ENCODE measurements around the gene AGT.
A peak's percentile ranks its signal among the peaks of the same experiment; 100 is the strongest.

AGT gene

DNA sequence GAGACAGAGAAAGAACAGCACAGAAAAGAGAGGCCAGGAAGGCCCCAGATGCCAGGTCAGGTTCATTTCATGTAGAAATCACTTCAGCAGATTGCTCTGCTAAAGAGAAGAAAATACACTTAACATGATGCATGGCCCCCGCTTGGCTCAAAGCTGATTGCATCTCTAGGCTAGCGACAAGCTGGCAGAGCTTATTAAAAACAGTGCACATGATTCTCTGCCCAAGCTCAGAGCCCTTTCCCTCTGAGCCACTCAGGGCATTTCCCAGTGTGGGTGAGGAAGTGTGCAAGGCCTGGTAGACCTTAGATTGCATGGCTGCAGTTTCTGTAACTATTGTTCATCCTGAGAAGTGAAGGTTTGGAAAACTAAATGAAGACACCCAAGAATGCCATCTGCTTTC lies 30.0 kb upstream of the AGT start:
- H3K9ac ChIP-seq (ENCODE audit: low read depth, low read length, poor library complexity) = no peak overlapping the region
- no peak overlapping the region for H2BK120ac ChIP-seq (ENCODE audit: low read depth, low read length)
- no peak overlapping the region for H4K8ac ChIP-seq (ENCODE audit: low read depth, low read length)
- no peak overlapping the region for H3K14ac ChIP-seq (ENCODE audit: low read length)
- H3K27me3 ChIP-seq (ENCODE audit: control insufficient read depth in 3 of 3, insufficient read depth in 3 of 3, low read depth in 1 of 3, low read length in 3 of 3) = peaks cover 0 to 4% (median 0%) of the 10 kb centered on the region in 3 experiments
- H3K23ac ChIP-seq (ENCODE audit: low read depth, low read length, poor library complexity) = no peak overlapping the region
- H3K4me1 ChIP-seq (ENCODE audit: control insufficient read depth in 2 of 2, insufficient read depth in 1 of 2, low read depth in 1 of 2, low read length in 2 of 2) = peaks cover 5 to 7% of the 10 kb centered on the region in 2 donors
- H2AK5ac ChIP-seq (ENCODE audit: low read depth, low read length) = no peak overlapping the region
- H2BK15ac ChIP-seq (ENCODE audit: low read length) = no peak overlapping the region
- no peak for DNase-seq (ENCODE audit: low spot score)
- no peaks in the 10 kb centered on the region for H3K79me1 ChIP-seq (ENCODE audit: low read depth, low read length)
- H3K4me3 ChIP-seq (ENCODE audit: low read length in 2 of 2) = no peak overlapping the region
- H2AFZ ChIP-seq (ENCODE audit: low read length) = no peak overlapping the region
- no peak overlapping the region for H4K91ac ChIP-seq (ENCODE audit: low read depth, low read length, poor library complexity)
- H3K18ac ChIP-seq (ENCODE audit: low read length) = no peak overlapping the region
- H2BK5ac ChIP-seq (ENCODE audit: low read length) = no peak overlapping the region
- no peak overlapping the region for H3K4me2 ChIP-seq (ENCODE audit: insufficient read depth, low read length, poor library complexity, severe bottlenecking)
- no peaks in the 10 kb centered on the region for H3K36me3 ChIP-seq (replicated peaks in 1 of 2; ENCODE audit: control insufficient read depth in 2 of 2, insufficient read depth in 2 of 2, low read length in 2 of 2)
- no peak overlapping the region for H3K27ac ChIP-seq (replicated peaks; ENCODE audit: low read length)
- no peak overlapping the region for H3K4ac ChIP-seq (ENCODE audit: low read length)
- WGBS, 2 donors (ENCODE audit: extremely low coverage in 2 of 2, insufficient read length in 2 of 2, insufficient replicate concordance in 1 of 2) = no CpG with 5 or more reads among the region's 2 CpGs
- no peak overlapping the region for H2BK12ac ChIP-seq (ENCODE audit: low read length)
- H3K9me3 ChIP-seq (replicated peaks in 1 of 2; ENCODE audit: control insufficient read depth in 2 of 2, insufficient read depth in 1 of 2, low read depth in 1 of 2, low read length in 2 of 2) = no peaks in the 10 kb centered on the region

DNA sequence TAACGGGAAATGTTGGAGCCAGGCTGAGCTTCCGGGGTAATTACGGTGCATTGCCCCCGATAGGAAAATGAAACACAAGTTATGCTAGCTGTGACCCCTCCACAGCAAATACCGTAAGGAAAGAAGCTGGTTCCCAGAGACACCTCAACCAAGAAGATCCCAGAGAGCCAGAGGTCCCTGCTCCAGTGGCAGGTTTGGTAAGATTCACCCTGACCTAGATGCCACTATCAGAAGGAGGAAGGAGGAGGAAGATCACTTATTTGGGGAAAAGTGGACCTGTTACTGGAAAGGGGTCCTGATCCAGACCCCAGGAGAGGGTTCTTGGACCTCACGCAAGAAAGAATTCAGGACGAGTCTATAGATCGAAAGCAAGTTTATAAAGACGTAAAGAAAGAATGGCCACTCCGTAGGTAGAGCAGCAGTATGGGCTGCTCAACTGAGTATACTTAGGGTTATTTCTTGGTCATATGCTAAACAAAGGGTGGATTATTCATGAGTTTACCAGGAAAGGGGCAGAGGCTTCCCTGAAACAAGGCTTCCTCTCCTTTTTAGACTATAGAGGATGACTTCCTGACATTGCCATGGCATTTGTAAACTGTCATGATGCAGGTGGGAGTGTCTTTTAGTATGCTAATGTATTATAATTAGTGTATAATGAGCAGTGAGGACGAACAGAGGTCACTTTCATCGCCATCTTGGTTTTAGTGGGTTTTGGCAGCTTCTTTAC lies 25.8 kb upstream of the AGT start:
- Histone ChIP-seq H4K8ac (ENCODE audit: low read depth, low read length) (no peak overlapping the region), H3K9me3 (replicated peaks in 1 of 2; ENCODE audit: control insufficient read depth in 2 of 2, insufficient read depth in 1 of 2, low read depth in 1 of 2, low read length in 2 of 2) (peaks cover 0 to 2% of the 10 kb centered on the region in 2 donors), H3K14ac (ENCODE audit: low read length) (no peak overlapping the region), H3K79me1 (ENCODE audit: low read depth, low read length) (no peaks in the 10 kb centered on the region), H3K4me2 (ENCODE audit: insufficient read depth, low read length, poor library complexity, severe bottlenecking) (no peak overlapping the region), H2AFZ (ENCODE audit: low read length) (no peak overlapping the region), H3K27ac (replicated peaks; ENCODE audit: low read length) (no peak overlapping the region), H4K91ac (ENCODE audit: low read depth, low read length, poor library complexity) (no peak overlapping the region), H3K4me1 (ENCODE audit: control insufficient read depth in 2 of 2, insufficient read depth in 1 of 2, low read depth in 1 of 2, low read length in 2 of 2) (no peaks in the 10 kb centered on the region), H2AK5ac (ENCODE audit: low read depth, low read length) (no peak overlapping the region), H2BK5ac (ENCODE audit: low read length) (no peak overlapping the region), H2BK120ac (ENCODE audit: low read depth, low read length) (no peak overlapping the region), H3K23ac (ENCODE audit: low read depth, low read length, poor library complexity) (no peak overlapping the region), H2BK15ac (ENCODE audit: low read length) (no peak overlapping the region), H3K36me3 (replicated peaks in 1 of 2; ENCODE audit: control insufficient read depth in 2 of 2, insufficient read depth in 2 of 2, low read length in 2 of 2) (no peaks in the 10 kb centered on the region), H3K18ac (ENCODE audit: low read length) (no peak overlapping the region), H3K4me3 (ENCODE audit: low read length in 2 of 2) (no peak overlapping the region), H3K4ac (ENCODE audit: low read length) (no peak overlapping the region), H3K27me3 (ENCODE audit: control insufficient read depth in 3 of 3, insufficient read depth in 3 of 3, low read depth in 1 of 3, low read length in 3 of 3) (peaks cover 0 to 8% (median 0%) of the 10 kb centered on the region in 3 experiments), H3K9ac (ENCODE audit: low read depth, low read length, poor library complexity) (no peak overlapping the region), H2BK12ac (ENCODE audit: low read length) (no peak overlapping the region)
- DNase-seq (ENCODE audit: low spot score) = no peak
- no CpG with 5 or more reads among the region's 12 CpGs for WGBS, 2 donors (ENCODE audit: extremely low coverage in 2 of 2, insufficient read length in 2 of 2, insufficient replicate concordance in 1 of 2)

DNA sequence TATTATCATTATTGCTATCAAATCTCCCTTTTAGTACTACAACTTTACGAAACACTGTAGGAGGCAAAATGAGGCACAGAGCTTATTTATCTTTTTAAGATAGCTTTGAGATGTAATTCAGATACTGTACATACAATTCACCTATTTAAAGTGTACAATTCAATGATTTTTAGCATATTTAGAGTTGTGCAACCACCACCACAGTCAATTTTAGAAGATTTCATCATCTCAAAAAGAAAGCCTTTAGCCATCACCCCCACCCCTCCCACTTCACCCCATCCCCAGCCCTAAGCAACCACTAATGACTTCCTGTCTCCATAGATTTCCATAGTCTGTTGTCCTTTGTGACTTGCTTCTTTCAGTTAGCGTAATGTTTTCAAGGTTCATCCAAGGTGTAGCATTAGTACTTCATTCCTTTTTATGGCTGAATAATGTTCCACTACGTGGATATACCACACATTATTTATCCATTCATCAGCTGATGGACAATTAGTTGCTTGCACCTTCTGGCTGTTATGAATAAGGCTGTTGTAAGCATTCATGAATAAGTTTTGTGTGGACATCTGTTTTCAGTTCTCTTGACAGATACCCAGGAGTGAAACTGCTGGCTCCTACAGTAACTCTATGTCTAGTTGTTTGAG lies 23.8 kb upstream of the AGT start:
- Histone ChIP-seq H3K79me1 (ENCODE audit: low read depth, low read length) (no peaks in the 10 kb centered on the region), H2AFZ (ENCODE audit: low read length) (no peak overlapping the region), H2AK5ac (ENCODE audit: low read depth, low read length) (no peak overlapping the region), H2BK120ac (ENCODE audit: low read depth, low read length) (no peak overlapping the region), H3K23ac (ENCODE audit: low read depth, low read length, poor library complexity) (no peak overlapping the region), H2BK12ac (ENCODE audit: low read length) (no peak overlapping the region), H3K9ac (ENCODE audit: low read depth, low read length, poor library complexity) (no peak overlapping the region), H3K18ac (ENCODE audit: low read length) (no peak overlapping the region), H3K27ac (replicated peaks; ENCODE audit: low read length) (no peak overlapping the region), H4K8ac (ENCODE audit: low read depth, low read length) (no peak overlapping the region), H3K14ac (ENCODE audit: low read length) (no peak overlapping the region), H4K91ac (ENCODE audit: low read depth, low read length, poor library complexity) (no peak overlapping the region), H3K4me3 (ENCODE audit: low read length in 2 of 2) (no peak overlapping the region), H3K4me1 (ENCODE audit: control insufficient read depth in 2 of 2, insufficient read depth in 1 of 2, low read depth in 1 of 2, low read length in 2 of 2) (no peaks in the 10 kb centered on the region), H3K4ac (ENCODE audit: low read length) (no peak overlapping the region), H3K4me2 (ENCODE audit: insufficient read depth, low read length, poor library complexity, severe bottlenecking) (no peak overlapping the region), H3K27me3 (ENCODE audit: control insufficient read depth in 3 of 3, insufficient read depth in 3 of 3, low read depth in 1 of 3, low read length in 3 of 3) (peaks cover 0 to 8% (median 0%) of the 10 kb centered on the region in 3 experiments), H2BK15ac (ENCODE audit: low read length) (no peak overlapping the region), H2BK5ac (ENCODE audit: low read length) (no peak overlapping the region), H3K9me3 (replicated peaks in 1 of 2; ENCODE audit: control insufficient read depth in 2 of 2, insufficient read depth in 1 of 2, low read depth in 1 of 2, low read length in 2 of 2) (peaks cover 0 to 2% of the 10 kb centered on the region in 2 donors), H3K36me3 (replicated peaks in 1 of 2; ENCODE audit: control insufficient read depth in 2 of 2, insufficient read depth in 2 of 2, low read length in 2 of 2) (no peaks in the 10 kb centered on the region)
- no peak for DNase-seq (ENCODE audit: low spot score)
- no CpG with 5 or more reads among the region's 3 CpGs for WGBS, 2 donors (ENCODE audit: extremely low coverage in 2 of 2, insufficient read length in 2 of 2, insufficient replicate concordance in 1 of 2)

DNA sequence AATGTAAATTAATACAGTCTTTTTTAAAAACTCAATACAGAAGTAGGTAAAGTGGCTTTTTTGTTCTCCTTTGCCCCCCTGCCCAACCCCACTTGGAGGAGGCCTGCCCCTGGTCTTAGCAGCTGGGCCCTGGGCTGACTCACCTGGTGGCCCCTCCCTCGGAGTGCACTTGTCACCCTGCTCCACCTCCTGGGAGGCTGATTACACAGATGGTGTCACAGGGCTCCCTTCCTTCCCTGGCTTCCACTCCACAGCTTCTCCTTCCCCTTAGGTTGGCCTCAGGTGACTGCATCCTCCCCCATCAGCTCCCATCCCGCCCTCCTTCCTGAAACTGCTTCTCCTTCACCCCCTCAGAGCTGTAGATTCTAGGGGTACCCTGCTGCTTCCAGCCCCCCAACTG lies 21.5 kb upstream of the AGT start:
- H3K79me1 ChIP-seq (ENCODE audit: low read depth, low read length) = no peaks in the 10 kb centered on the region
- H3K27ac ChIP-seq (replicated peaks; ENCODE audit: low read length) = no peak overlapping the region
- no peak for DNase-seq (ENCODE audit: low spot score)
- H3K36me3 ChIP-seq (replicated peaks in 1 of 2; ENCODE audit: control insufficient read depth in 2 of 2, insufficient read depth in 2 of 2, low read length in 2 of 2) = no peaks in the 10 kb centered on the region
- peaks cover 0 to 2% of the 10 kb centered on the region in 2 donors for H3K9me3 ChIP-seq (replicated peaks in 1 of 2; ENCODE audit: control insufficient read depth in 2 of 2, insufficient read depth in 1 of 2, low read depth in 1 of 2, low read length in 2 of 2)
- no peak overlapping the region for H2BK5ac ChIP-seq (ENCODE audit: low read length)
- H2BK12ac ChIP-seq (ENCODE audit: low read length) = no peak overlapping the region
- H3K23ac ChIP-seq (ENCODE audit: low read depth, low read length, poor library complexity) = peak overlapping the region; percentile 80
- no peak overlapping the region for H4K8ac ChIP-seq (ENCODE audit: low read depth, low read length)
- H2BK15ac ChIP-seq (ENCODE audit: low read length) = no peak overlapping the region
- no peak overlapping the region for H2AFZ ChIP-seq (ENCODE audit: low read length)
- no peak overlapping the region for H4K91ac ChIP-seq (ENCODE audit: low read depth, low read length, poor library complexity)
- H3K4me1 ChIP-seq (ENCODE audit: control insufficient read depth in 2 of 2, insufficient read depth in 1 of 2, low read depth in 1 of 2, low read length in 2 of 2) = no peaks in the 10 kb centered on the region
- H3K18ac ChIP-seq (ENCODE audit: low read length) = peak overlapping the region; percentile 35
- no peak overlapping the region for H3K4ac ChIP-seq (ENCODE audit: low read length)
- no peak overlapping the region for H3K4me2 ChIP-seq (ENCODE audit: insufficient read depth, low read length, poor library complexity, severe bottlenecking)
- peaks cover 0 to 4% (median 0%) of the 10 kb centered on the region in 3 experiments for H3K27me3 ChIP-seq (ENCODE audit: control insufficient read depth in 3 of 3, insufficient read depth in 3 of 3, low read depth in 1 of 3, low read length in 3 of 3)
- H2BK120ac ChIP-seq (ENCODE audit: low read depth, low read length) = no peak overlapping the region
- no CpG with 5 or more reads among the region's 2 CpGs for WGBS, 2 donors (ENCODE audit: extremely low coverage in 2 of 2, insufficient read length in 2 of 2, insufficient replicate concordance in 1 of 2)
- H3K14ac ChIP-seq (ENCODE audit: low read length) = peak overlapping the region; percentile 38
- no peak overlapping the region for H3K9ac ChIP-seq (ENCODE audit: low read depth, low read length, poor library complexity)
- H3K4me3 ChIP-seq (ENCODE audit: low read length in 2 of 2) = no peak overlapping the region
- H2AK5ac ChIP-seq (ENCODE audit: low read depth, low read length) = peak overlapping the region; percentile 70

Data from neuronal stem cell (in vitro differentiated cells).